ENCODE results near the gene JKAMP.

Gene JKAMP

DNA sequence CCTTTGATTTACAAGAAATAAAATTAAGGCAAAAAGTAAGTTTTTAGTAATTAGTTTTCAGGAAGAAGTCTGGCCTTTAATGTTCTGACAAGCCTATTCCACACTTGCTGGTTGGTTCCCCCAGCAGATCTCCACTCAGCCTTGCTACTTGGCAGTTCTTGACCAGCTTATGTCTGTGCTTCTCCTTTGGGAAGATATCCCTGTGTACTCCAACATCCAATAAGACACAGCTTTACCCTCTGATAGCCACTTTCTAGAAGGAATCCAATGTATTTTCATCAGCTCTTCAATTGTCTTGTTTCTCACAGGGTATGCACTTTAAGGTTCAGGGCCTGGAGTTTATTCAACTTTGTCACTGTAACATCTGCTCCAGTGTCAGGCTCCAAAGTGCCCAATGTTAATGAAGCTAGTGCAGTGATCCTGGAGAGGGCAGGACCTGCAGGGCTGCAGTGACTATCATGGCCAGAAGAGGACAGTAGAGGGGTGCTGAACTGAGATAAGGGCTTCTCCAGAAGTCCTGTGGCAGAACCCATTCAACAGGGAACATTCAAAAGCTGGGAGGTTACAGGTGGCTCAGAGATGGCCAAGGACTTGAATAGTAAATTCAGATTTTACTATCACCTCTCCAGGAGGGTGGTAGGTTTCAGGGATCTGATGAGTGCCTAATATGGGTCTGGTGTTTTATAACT lies 22.9 kb downstream of the JKAMP start:
- TF ChIP-seq, protein P1, sequence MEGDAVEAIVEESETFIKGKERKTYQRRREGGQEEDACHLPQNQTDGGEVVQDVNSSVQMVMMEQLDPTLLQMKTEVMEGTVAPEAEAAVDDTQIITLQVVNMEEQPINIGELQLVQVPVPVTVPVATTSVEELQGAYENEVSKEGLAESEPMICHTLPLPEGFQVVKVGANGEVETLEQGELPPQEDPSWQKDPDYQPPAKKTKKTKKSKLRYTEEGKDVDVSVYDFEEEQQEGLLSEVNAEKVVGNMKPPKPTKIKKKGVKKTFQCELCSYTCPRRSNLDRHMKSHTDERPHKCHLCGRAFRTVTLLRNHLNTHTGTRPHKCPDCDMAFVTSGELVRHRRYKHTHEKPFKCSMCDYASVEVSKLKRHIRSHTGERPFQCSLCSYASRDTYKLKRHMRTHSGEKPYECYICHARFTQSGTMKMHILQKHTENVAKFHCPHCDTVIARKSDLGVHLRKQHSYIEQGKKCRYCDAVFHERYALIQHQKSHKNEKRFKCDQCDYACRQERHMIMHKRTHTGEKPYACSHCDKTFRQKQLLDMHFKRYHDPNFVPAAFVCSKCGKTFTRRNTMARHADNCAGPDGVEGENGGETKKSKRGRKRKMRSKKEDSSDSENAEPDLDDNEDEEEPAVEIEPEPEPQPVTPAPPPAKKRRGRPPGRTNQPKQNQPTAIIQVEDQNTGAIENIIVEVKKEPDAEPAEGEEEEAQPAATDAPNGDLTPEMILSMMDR (IDR thresholded peaks at IDR 0.05; ENCODE audit: control extremely low read depth, extremely low read depth, low read depth, missing control alignments) = peak; percentile 78
- ChIA-PET CTCF (interaction anchor here (0.7 to 6.9 kb wide), 25 partner anchors 9 to 457 kb away, joined by 3 to 73 read pairs (median 4); partner anchors contain the start of genes CCDC175, GPR135 and L3HYPDH), POLR2A (no interaction called here)
- DNase-seq (ENCODE audit: extremely low spot score) = peak; percentile 40

DNA sequence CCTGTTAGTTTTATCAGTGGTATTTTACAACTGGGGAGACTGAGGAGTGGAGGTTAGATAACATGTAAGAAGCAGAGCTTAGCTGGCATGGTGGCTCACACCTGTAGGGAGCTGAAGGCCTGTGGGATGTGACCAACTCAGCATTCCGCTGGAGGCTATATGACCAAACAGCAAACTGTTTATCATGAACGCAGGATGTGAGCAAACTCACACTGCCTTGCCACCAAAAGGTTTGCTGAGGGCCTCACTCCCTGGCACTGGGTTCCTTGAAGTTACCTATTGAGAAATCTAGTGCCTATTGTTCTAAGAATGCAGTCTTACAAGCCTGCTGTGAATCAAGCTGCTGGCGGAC lies 23.4 kb downstream of the JKAMP start:
- no peak for DNase-seq (ENCODE audit: extremely low spot score)
- POLR2A ChIA-PET = no interaction called here
- CTCF ChIA-PET = interaction anchor here (0.9 to 6.9 kb wide), 21 partner anchors 8 to 457 kb away, joined by 3 to 73 read pairs (median 4); partner anchors contain the start of genes CCDC175, GPR135 and L3HYPDH
- TF ChIP-seq, protein P1 (IDR thresholded peaks at IDR 0.05; ENCODE audit: control extremely low read depth, extremely low read depth, low read depth, missing control alignments) = no peak

DNA sequence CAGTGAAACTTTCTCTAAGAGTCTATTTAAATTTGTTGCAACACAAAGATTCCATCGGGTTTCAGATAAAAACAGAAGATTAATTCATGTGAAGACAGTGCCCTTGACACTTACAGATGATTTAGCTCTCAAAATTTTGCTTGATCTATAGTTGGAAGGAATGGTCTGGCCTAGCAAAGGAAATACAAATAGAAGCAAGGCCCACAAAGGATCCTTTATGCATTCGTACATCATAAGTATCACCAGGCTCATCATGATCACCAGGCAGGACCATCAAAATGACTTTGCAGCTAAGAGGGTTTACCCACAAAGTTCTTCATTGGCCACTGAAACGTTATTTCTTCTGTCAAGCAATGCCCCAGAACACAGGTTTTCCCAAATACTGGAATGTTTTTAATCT lies 24.8 kb downstream of the JKAMP start:
- TF ChIP-seq, protein P1 (IDR thresholded peaks at IDR 0.05; ENCODE audit: control extremely low read depth, extremely low read depth, low read depth, missing control alignments) = no peak
- CTCF ChIA-PET = interaction anchor here (1.1 to 6.9 kb wide), 4 partner anchors 20 to 69 kb away, joined by 3 to 73 read pairs (median 6); partner anchors contain the start of gene CCDC175
- no peak for DNase-seq (ENCODE audit: extremely low spot score)
- POLR2A ChIA-PET = no interaction called here

DNA sequence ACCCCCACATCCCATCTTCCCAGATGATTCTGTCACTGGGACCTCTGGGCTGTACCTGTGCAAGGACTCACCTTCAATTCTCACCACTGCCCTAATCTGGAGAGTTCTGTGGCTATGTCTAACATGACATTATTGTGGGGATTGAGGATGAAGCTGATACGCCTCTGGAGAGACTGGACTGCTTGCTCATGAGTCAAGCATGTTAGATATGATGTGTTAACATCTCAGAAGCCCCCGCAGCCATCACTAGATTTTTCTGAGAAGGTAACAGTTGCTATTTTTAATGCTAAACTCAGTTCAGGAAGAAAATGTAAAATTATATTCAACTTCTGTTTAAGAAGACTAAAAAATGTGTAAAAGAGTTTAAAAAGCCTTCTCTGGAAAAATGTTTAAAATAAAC lies 25.7 kb downstream of the JKAMP start:
- DNase-seq (ENCODE audit: extremely low spot score) = no peak
- CTCF ChIA-PET = interaction anchor here (1.1 to 1.7 kb wide), 5 partner anchors 10 to 67 kb away, joined by 3 to 8 read pairs (median 3); partner anchors contain the start of gene CCDC175
- POLR2A ChIA-PET = no interaction called here
- TF ChIP-seq, protein P1 (IDR thresholded peaks at IDR 0.05; ENCODE audit: control extremely low read depth, extremely low read depth, low read depth, missing control alignments) = no peak

DNA sequence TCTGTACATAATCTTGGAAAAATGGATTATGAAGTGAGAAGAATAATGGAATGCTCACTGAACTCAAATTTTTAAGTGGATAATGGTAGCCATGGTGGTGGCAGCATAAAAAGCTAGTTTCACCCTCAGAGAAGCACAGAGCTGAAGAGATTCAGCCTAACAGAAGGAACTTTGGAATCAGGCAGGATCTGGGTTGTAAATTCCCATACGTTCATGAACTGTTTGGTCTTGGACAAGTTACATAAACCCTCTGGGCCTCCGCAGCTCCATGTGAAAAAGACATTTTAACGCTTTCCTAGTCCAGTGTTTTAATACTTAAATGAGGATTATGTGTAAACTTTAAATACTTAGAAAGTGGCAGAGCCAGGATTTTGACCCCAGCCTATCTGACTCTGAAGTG lies 26.6 kb downstream of the JKAMP start:
- TF ChIP-seq, protein P1 (IDR thresholded peaks at IDR 0.05; ENCODE audit: control extremely low read depth, extremely low read depth, low read depth, missing control alignments) = no peak
- ChIA-PET POLR2A (no interaction called here), CTCF (interaction anchor here (1.1 to 1.7 kb wide), 5 partner anchors 9 to 66 kb away, joined by 3 to 8 read pairs (median 3); partner anchors contain the start of gene CCDC175)
- no peak for DNase-seq (ENCODE audit: extremely low spot score)

DNA sequence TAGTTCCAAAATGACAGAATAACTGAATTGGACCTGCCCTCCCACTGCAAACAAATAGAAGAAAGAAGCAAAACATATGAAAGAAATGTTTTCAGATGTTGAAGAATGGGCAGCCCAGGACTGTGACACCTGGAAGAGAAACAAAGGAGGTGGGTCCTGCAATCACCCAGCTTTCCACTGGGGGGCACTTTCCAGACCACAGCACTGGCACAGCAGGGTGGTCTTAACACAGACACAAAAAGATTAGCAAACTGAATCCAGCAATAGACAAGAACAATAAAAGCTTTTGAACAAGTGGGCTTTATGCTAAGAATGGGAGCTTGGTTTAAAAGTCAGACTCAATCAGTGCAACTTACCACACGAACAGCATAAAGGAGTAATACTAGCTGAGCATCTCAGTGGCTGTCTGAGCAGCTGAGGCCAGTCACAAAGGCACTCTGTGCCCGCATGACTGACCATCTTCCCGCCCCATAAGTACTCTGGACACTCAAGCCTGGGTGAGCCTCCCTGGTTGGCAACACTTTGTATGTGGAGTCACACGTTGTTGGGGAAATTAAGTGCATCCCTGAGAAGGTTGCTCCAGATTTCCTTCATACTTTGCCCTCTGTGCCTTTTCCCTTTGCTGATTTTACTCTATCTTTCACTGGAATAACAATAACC lies 27.7 kb downstream of the JKAMP start:
- TF ChIP-seq, protein P1 (IDR thresholded peaks at IDR 0.05; ENCODE audit: control extremely low read depth, extremely low read depth, low read depth, missing control alignments) = peak; percentile 35
- POLR2A ChIA-PET = no interaction called here
- peak; percentile 16 for DNase-seq (ENCODE audit: extremely low spot score)
- CTCF ChIA-PET = interaction anchor here (0.6 to 2.1 kb wide), 7 partner anchors 9 to 89 kb away, joined by 3 to 9 read pairs (median 3); partner anchors contain the start of gene CCDC175
